NCI-H524 treated with DMSO at 0.1 percent for 48 hours (cell line): ENCODE results near the gene CD248.
A peak's percentile ranks its signal among the peaks of the same experiment; 100 is the strongest.
"Not testable (repeated sequence)": the region's sequence is repeated elsewhere in the genome, so short reads cannot be mapped to it uniquely, and the experiment has no call there.

Source experiments
- DNase-seq: peaks from one replicate; lab custom pipeline; 2025; lab: John Stamatoyannopoulos, UW

CD248 gene

DNA sequence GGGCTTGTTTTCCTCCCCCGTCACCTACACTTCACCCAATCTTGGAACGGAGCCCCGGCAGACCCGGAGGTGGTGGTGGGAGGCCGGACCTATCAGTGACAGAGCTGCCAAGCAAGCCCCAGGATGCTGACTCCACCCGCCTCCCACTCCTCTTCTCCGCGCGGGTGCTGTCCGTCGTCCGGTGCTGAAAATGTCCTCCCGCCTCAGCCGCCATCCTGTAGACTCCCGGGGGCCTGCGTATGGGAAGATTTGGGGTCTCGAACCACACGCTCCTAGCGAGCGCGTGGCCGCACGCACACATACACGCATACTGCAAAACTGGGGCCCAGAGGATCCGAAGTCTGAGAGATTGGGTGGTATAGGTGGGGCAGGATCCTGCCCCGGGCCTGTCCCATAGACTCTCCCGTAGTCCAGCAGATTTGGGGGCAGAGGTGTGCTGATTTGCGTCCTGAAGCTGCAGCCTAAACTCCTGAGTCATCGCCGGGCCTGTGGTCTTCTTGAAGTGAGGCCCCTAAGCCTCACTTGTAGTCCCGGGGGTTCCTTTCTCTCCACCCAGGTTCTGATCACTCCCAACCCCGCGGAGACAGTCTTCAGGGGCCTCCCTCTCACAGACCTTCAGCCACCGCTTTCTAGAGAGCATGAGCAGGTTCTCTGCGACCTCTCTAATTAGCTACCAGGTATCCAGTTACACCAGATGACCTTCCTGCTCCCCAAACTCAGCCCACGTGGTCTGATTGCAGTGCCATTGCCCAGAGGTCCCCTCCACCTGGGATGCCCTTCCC, 27.1 kb downstream of the CD248 start:
- no peak for DNase-seq

GRCh38 chr11:66288671-66289547, 27.9 kb downstream of the CD248 start, which contains the start of gene YIF1A:
Gene YIF1A, minus strand, starts transcription at chr11:66289143. Its CDS starts 158 bp downstream, at chr11:66288985.
- peak; percentile 91 for DNase-seq

DNA sequence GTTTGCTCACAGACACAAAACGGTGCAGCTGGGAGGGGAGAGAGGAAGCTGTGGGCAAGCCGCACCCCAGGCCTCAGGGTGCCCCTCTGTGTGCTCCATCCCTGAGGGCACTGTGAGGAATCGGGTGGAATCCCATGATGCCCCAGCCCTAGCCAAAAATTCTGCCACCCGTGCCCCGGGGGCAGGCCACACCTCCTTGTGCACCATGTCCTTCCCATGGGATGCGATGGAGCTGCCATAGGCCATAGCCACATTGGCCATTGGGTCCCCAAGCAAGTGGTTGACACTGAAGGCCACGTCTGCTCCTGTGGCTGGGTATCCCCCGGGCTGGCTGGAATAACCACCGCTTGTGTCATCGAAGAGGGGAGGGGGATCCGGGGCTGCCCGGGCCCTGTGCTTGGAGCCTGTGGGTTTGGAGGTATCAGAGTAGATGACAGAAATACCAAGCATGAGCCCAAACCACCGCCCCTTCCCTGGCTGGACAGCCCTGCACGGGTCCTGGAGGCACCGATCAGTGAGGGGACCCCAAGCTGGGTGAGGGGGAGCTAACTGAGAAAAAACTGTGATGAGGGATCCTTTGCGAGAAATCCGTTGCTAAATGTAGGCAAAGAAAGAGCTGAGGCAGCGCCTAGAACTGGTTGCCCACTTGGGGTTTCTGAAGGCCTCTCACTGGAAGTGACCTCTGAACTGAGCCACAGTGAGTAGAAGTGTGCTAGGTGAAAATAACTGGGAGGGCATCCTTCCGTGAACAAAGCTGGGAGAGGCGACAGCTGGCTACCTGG, 28.8 kb downstream of the CD248 start:
- DNase-seq = no peak

- DNase-seq = no peak
These were observed 29.5 kb downstream of the CD248 start for GRCh38 chr11:66287211-66287888.

DNA sequence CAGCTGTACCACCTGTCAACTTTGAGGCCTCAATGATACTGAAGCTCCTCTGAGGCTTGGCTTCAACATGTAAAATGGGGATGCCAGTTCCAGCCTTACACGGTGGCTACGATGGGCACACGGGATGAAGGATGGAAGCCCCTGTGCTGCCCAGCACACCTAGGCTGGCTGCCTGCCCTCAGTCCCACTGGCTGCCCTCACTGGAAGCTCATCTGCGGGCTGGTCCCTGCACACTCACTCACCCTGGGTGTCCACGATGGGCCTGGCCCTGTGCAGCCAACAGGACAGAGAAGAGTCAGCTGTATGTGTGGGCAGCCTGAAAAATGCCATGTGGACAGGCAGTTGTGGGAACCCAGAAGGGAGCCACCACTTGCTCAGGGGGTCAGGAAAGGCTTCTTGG, 30.1 kb downstream of the CD248 start:
- no peak for DNase-seq

GRCh38 chr11:66285250-66285947, 31.4 kb downstream of the CD248 start:
- DNase-seq = no peak

- DNase-seq = no peak
These were observed 32.2 kb downstream of the CD248 start for GRCh38 chr11:66284526-66285078.

DNA sequence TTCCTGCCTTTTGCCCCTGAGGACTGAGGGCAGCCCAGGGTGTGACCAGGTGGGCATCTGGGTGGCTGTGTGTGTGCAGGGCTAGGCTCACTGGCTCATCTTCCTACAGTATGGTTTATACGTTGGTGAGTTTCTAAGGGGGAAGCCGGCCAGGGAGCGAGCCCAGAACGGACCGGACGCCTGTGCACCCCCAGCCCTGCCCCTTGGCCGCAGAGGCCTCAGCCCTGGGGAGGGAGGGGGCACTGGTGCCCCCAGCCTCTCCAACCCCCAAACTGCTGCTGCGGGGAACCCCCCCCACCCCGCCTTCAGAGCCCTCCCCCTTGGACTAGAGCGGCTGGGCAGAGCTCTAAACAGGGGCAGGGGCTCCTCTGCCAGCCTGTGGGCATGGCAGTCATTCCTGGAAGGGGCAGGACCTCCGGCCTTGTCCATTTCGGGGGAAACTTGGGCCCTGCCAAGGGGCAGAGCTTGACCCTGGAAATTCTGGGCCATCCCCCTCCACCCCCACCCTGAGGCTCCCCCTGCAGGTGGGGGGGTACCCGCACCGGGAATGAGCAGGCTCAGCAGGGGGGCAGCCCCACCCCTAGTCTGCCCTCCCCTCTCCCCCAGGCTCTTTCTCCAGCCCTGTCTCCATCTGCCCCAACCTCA, 33.3 kb downstream of the CD248 start:
- DNase-seq = no peak

GRCh38 chr11:66282468-66283455, 34.1 kb downstream of the CD248 start:
- peak; percentile 69 for DNase-seq

- no peak for DNase-seq
These were observed 34.9 kb downstream of the CD248 start for GRCh38 chr11:66281776-66282467.

- no peak for DNase-seq
These were observed 35.8 kb downstream of the CD248 start for GRCh38 chr11:66281001-66281400.

DNA sequence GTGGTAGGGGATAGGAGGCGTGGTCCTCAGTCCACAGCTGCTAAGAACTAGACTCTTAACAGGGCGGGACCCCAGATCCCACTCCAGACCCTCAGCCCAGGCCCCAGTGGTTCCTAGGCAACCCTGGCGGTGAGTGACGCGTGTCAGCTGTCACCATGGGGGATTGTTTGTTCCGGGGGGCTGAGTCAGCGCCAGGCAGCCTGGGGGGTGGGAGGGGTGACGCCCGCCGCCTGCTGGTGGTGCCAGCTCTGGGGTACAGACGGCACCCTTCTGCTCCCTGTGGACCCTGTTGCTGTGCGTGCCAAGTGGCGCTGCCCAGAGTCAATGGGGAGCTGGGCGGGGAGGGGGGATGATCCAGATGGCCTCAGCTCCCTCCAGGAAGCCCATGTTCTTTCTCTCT, 36.4 kb downstream of the CD248 start:
- peak; percentile 44 for DNase-seq

- no peak for DNase-seq
These were observed 37.6 kb downstream of the CD248 start for GRCh38 chr11:66279092-66279734.

- no peak for DNase-seq
These were observed 38.3 kb downstream of the CD248 start for GRCh38 chr11:66278363-66279091.

DNA sequence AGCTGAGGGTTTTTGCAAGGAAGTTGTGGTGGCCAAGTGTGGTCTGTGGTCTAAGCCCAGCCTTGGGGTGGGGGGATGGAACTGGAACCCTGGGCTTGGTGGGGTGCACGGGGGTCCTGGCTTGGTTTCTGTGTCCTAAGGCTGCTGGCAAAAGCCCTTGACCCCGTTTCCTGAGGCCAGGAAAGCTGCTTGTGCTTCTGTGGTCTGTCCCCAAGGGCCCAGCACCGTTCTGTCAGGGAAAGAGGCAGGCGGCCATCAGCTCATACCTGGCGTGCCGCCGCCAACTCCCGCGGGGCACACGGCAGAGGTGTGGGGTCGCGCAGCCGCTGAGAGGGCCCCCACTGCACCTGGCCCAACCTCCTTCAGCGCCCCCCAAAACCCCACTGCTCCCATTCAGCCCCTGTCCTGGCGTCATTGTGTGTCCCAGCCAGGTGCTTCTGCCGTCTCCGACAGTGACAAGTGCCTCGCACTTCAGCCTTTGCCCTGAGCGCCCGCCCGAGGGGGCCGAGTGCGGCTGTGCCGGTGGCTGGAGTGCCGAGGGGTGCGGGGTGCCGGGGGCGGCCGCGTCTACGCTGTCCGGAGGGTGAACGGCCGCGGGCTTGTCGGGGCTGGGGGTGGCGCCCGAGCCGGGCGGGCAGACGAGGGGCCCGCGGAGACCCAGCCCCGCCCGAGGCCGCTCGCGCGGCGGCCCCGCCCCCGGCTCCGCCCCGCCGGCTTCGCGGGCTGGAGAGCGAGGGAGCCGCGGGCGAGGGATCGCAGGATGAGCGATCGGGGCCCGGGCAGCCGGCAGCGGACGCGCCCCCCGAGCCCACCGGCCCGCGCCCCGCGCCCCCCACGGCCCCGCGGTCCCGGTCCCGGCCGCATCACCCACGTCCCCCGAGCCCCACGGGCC, 39.1 kb downstream of the CD248 start, which contains the start of gene CNIH2:
TSS of gene CNIH2 (plus strand) at position 705 of the 892 bp plus-strand sequence. CDS start 282 bp downstream, outside the sequence.
- no peak for DNase-seq

DNA sequence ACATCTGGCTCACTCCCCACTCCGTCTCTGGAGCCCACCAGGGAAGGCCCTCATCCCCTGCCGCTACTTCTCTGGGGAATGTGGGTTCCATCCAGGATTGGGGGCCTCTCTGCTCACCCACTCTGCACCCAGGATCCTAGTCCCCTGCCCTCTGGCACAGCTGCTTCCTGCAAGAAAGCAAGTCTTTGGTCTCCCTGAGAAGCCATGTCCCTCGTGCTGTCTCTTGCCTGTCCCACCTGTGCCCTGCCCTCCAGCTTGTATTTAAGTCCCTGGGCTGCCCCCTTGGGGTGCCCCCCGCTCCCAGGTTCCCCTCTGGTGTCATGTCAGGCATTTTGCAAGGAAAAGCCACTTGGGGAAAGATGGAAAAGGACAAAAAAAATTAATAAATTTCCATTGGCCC, 39.8 kb downstream of the CD248 start:
- DNase-seq = not testable (repeated sequence)
